ENCODE data around the gene SLC16A9. TPM values are rescaled to one million over a fixed set of nuclear protein-coding genes. Genes with fewer than 3 reads are reported as not detected.

Gene SLC16A9
- total RNA-seq, 1 donor from 2014 or later: 2.9 TPM

Other genes starting within 250 kb of the SLC16A9 start
- not detected for gene MRLN, start 43.6 kb upstream of the SLC16A9 start, total RNA-seq
- gene CCDC6, start 196.7 kb upstream of the SLC16A9 start, total RNA-seq: 21.1 TPM

All from ascending aorta (tissue), 1 donor.